ENCODE data around the gene VSTM1.

Gene VSTM1

DNA sequence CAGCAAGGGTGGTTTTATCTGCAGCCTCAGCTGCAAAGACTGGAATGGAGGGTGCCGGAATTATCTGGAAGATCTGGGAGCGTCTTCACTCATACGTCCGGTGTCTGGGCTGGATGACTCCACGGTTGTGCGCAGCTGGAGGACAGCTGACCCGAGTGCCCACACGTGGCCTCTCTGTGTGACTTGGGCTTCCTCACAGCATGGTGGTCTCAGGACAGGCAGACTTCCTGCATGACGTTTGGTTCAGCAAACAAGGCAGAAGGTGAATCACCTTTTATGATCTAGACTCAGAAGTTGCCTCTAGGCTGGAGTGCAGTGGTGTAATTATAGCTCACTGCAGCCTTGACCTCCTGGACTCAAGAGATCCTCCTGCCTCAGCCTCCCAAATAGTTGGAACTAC is 39.0 kb downstream of the VSTM1 start:
- TF ChIP-seq PPARA (CRISPR knock-in tag; IDR thresholded peaks at IDR 0.05; ENCODE audit: borderline replicate concordance) (no peak), ZNF565 (CRISPR knock-in tag; conservative IDR thresholded peaks at IDR 0.05; ENCODE audit: low read depth) (0 out of 2 replicates have a peak, but pooled peaks have one; percentile 32)
- ATAC-seq, result no peak

DNA sequence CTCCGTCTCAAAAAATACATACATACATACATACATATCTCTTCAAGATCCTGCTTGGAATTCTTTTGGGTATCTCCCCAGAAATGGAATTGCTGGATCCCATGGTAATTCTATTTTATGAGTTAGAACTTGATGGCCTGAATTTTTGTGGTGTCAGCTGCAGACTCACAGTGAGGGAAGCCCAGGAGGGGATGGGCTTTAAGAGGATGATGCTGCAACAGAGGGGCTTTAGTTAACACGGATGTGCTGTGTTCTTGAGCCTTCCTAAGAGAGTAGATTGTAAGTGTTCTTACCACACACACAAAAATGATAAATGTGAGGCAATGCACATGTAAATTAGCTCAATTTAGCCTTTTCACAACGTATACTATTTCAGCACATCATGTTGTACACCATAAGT is 40.5 kb downstream of the VSTM1 start:
- ATAC-seq, result no peak
- TF ChIP-seq GLIS3 (CRISPR knock-in tag; IDR thresholded peaks at IDR 0.05) (no peak), PATZ1 (CRISPR knock-in tag; IDR thresholded peaks at IDR 0.05; ENCODE audit: borderline replicate concordance) (no peak), BACH2 (CRISPR knock-in tag; IDR thresholded peaks at IDR 0.05; ENCODE audit: borderline replicate concordance) (no peak), ISL1 (CRISPR knock-in tag; IDR thresholded peaks at IDR 0.05) (no peak)

DNA sequence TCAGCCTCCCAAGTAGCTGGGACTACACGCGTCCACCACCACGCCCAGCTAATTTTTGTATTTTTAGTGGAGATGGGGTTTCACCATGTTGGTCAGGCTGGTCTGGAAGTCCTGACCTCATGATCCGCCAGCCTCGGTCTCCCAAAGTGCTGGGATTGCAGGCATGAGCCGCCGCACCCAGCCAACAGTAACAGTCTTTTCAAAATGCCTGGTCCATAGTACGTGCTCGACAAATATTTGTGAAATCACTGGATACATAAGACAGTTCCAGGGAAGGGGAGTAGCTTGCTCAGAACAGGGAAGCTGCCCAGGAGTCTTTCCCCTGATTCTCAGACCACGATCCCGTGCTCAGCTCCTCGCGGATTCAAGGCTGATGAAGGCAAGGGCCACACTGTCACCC is 41.8 kb downstream of the VSTM1 start:
- no peak for ATAC-seq
- TF ChIP-seq ZNF565 (CRISPR knock-in tag; conservative IDR thresholded peaks at IDR 0.05; ENCODE audit: low read depth) (no peak), ZNF70 (CRISPR knock-in tag; IDR thresholded peaks at IDR 0.05) (no peak), GLIS3 (CRISPR knock-in tag; IDR thresholded peaks at IDR 0.05) (no peak), ZFP3 (CRISPR knock-in tag; IDR thresholded peaks at IDR 0.05) (no peak), CSRNP3 (CRISPR knock-in tag; IDR thresholded peaks at IDR 0.05) (no peak), RARB (CRISPR knock-in tag; IDR thresholded peaks at IDR 0.05) (no peak), ZC3H10 (CRISPR knock-in tag; IDR thresholded peaks at IDR 0.05) (no peak), PPARA (CRISPR knock-in tag; IDR thresholded peaks at IDR 0.05; ENCODE audit: borderline replicate concordance) (no peak), BACH2 (CRISPR knock-in tag; IDR thresholded peaks at IDR 0.05; ENCODE audit: borderline replicate concordance) (no peak)
- TF ChIP-seq, protein P1, sequence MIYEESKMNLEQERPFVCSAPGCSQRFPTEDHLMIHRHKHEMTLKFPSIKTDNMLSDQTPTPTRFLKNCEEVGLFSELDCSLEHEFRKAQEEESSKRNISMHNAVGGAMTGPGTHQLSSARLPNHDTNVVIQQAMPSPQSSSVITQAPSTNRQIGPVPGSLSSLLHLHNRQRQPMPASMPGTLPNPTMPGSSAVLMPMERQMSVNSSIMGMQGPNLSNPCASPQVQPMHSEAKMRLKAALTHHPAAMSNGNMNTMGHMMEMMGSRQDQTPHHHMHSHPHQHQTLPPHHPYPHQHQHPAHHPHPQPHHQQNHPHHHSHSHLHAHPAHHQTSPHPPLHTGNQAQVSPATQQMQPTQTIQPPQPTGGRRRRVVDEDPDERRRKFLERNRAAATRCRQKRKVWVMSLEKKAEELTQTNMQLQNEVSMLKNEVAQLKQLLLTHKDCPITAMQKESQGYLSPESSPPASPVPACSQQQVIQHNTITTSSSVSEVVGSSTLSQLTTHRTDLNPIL (CRISPR knock-in tag; IDR thresholded peaks at IDR 0.05; ENCODE audit: low read depth), result no peak

DNA sequence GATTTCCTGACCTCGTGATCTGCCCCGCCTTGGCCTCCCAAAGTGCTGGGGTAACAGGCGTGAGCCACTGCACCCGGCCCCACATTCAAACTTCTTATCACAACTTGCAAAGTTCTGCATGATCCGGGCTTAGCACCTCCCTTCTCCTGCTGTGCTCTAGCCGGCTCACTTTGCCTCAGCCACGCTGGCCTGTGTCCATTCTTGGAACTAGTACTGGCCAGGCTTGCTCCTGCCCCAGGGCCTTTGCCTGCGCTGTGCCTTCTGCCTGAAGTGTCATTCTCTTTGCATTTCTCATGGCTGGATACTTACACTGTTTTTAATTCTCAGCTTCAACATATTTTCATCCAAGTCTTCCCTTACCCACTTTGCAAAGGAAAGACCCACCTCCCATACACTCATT is 42.3 kb downstream of the VSTM1 start:
- ATAC-seq, result no peak
- no peak for TF ChIP-seq SNAI2 (CRISPR knock-in tag; IDR thresholded peaks at IDR 0.05)
- no peak for TF ChIP-seq ZFP3 (CRISPR knock-in tag; IDR thresholded peaks at IDR 0.05)
- no peak for TF ChIP-seq TOX (CRISPR knock-in tag; IDR thresholded peaks at IDR 0.05; ENCODE audit: borderline replicate concordance)
- TF ChIP-seq ZC3H10 (CRISPR knock-in tag; IDR thresholded peaks at IDR 0.05), result no peak
- no peak for TF ChIP-seq BACH2 (CRISPR knock-in tag; IDR thresholded peaks at IDR 0.05; ENCODE audit: borderline replicate concordance)
- no peak for TF ChIP-seq GLIS3 (CRISPR knock-in tag; IDR thresholded peaks at IDR 0.05)
- TF ChIP-seq PPARA (CRISPR knock-in tag; IDR thresholded peaks at IDR 0.05; ENCODE audit: borderline replicate concordance), result no peak
- TF ChIP-seq ISL1 (CRISPR knock-in tag; IDR thresholded peaks at IDR 0.05), result no peak

GRCh38 chr19:54017261-54017660 is 46.4 kb downstream of the VSTM1 start:
- TF ChIP-seq CSDC2 (CRISPR knock-in tag; IDR thresholded peaks at IDR 0.05) (no peak), ARNTL (CRISPR knock-in tag; IDR thresholded peaks at IDR 0.05; ENCODE audit: borderline replicate concordance, low read depth) (no peak), ZNF70 (CRISPR knock-in tag; IDR thresholded peaks at IDR 0.05) (no peak), ZFP3 (CRISPR knock-in tag; IDR thresholded peaks at IDR 0.05) (no peak), RARB (CRISPR knock-in tag; IDR thresholded peaks at IDR 0.05) (no peak), BACH2 (CRISPR knock-in tag; IDR thresholded peaks at IDR 0.05; ENCODE audit: borderline replicate concordance) (no peak), ZC3H10 (CRISPR knock-in tag; IDR thresholded peaks at IDR 0.05) (no peak), PATZ1 (CRISPR knock-in tag; IDR thresholded peaks at IDR 0.05; ENCODE audit: borderline replicate concordance) (no peak), ZNF8 (CRISPR knock-in tag; IDR thresholded peaks at IDR 0.05) (no peak), ESRRG (CRISPR knock-in tag; IDR thresholded peaks at IDR 0.05) (no peak)
- ATAC-seq, result no peak
